ENCODE results near the gene RBM41. TPM values are rescaled to one million over a fixed set of nuclear protein-coding genes. Genes with fewer than 3 reads are reported as not detected.
"Not testable (repeated sequence)": the region's sequence is repeated elsewhere in the genome, so short reads cannot be mapped to it uniquely, and the experiment has no call there.

The RBM41 gene
- total RNA-seq: 10 to 100 TPM; 10.5 to 17.9 (median 13.8) TPM

GRCh38 chrX:107118322-107119147, at the start of gene RBM41:
Gene RBM41 (minus strand): TSS chrX:107118822. CDS start chrX:107118773, 49 bp downstream.
- Histone ChIP-seq H3K4me1 (peaks cover 0 to 12% (median 0%) of the 10 kb centered on the region in 3 donors), H3K27ac (peak within 1 kb of the TSS; percentile 53 to 82 (median 72)), H3K27me3 (no peaks in the 10 kb centered on the region), H3K36me3 (peaks cover 0 to 31% (median 0%) of the 10 kb centered on the region in 3 donors), H3K9me3 (no peaks in the 10 kb centered on the region), H3K4me3 (peak within 1 kb of the TSS; percentile 54 to 73 (median 60))
- TF ChIP-seq, protein P1, sequence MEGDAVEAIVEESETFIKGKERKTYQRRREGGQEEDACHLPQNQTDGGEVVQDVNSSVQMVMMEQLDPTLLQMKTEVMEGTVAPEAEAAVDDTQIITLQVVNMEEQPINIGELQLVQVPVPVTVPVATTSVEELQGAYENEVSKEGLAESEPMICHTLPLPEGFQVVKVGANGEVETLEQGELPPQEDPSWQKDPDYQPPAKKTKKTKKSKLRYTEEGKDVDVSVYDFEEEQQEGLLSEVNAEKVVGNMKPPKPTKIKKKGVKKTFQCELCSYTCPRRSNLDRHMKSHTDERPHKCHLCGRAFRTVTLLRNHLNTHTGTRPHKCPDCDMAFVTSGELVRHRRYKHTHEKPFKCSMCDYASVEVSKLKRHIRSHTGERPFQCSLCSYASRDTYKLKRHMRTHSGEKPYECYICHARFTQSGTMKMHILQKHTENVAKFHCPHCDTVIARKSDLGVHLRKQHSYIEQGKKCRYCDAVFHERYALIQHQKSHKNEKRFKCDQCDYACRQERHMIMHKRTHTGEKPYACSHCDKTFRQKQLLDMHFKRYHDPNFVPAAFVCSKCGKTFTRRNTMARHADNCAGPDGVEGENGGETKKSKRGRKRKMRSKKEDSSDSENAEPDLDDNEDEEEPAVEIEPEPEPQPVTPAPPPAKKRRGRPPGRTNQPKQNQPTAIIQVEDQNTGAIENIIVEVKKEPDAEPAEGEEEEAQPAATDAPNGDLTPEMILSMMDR (IDR thresholded peaks at IDR 0.05): no peak
- TF ChIP-seq POLR2A (IDR thresholded peaks at IDR 0.05): no peak
- intact Hi-C loops (cut with DNase I): no loop called here
- WGBS, 2 donors: 1 to 26% methylated on average over 8 to 11 of the region's 37 CpGs
- peak; percentile 25 for DNase-seq

GRCh38 chrX:107168257-107168656, 49.6 kb upstream of the RBM41 start:
- intact Hi-C loops (cut with DNase I): no loop called here
- no peak for TF ChIP-seq POLR2A (IDR thresholded peaks at IDR 0.05)
- TF ChIP-seq, protein P1 (IDR thresholded peaks at IDR 0.05): no peak
- H3K36me3 ChIP-seq: no peaks in the 10 kb centered on the region
- H3K27ac ChIP-seq: no peak overlapping the region
- no peaks in the 10 kb centered on the region for H3K9me3 ChIP-seq
- no peaks in the 10 kb centered on the region for H3K27me3 ChIP-seq
- H3K4me1 ChIP-seq: no peaks in the 10 kb centered on the region
- DNase-seq: no peak
- no peak overlapping the region for H3K4me3 ChIP-seq

- no peak for TF ChIP-seq POLR2A (IDR thresholded peaks at IDR 0.05)
- TF ChIP-seq, protein P1 (IDR thresholded peaks at IDR 0.05): no peak
- Histone ChIP-seq H3K4me3 (no peak overlapping the region), H3K4me1 (no peaks in the 10 kb centered on the region), H3K9me3 (no peaks in the 10 kb centered on the region), H3K27me3 (no peaks in the 10 kb centered on the region), H3K27ac (no peak overlapping the region), H3K36me3 (no peaks in the 10 kb centered on the region)
- WGBS, 2 donors: 77 to 90% methylated on average over 3 of the region's 3 CpGs
- intact Hi-C loops (cut with DNase I): no loop called here
- no peak for DNase-seq
These were observed 48.7 kb upstream of the RBM41 start for GRCh38 chrX:107167163-107167921.

- H3K4me1 ChIP-seq; H3K36me3 ChIP-seq; H3K9me3 ChIP-seq; intact Hi-C loops (cut with DNase I); DNase-seq; H3K27ac ChIP-seq; H3K27me3 ChIP-seq; H3K4me3 ChIP-seq: not testable (repeated sequence)
- 80% methylated on average over 1 of the region's 4 CpGs; no CpG with 5 or more reads in 1 of the 2 donors for WGBS, 2 donors
These were observed 39.0 kb upstream of the RBM41 start for GRCh38 chrX:107157618-107158017.

DNA sequence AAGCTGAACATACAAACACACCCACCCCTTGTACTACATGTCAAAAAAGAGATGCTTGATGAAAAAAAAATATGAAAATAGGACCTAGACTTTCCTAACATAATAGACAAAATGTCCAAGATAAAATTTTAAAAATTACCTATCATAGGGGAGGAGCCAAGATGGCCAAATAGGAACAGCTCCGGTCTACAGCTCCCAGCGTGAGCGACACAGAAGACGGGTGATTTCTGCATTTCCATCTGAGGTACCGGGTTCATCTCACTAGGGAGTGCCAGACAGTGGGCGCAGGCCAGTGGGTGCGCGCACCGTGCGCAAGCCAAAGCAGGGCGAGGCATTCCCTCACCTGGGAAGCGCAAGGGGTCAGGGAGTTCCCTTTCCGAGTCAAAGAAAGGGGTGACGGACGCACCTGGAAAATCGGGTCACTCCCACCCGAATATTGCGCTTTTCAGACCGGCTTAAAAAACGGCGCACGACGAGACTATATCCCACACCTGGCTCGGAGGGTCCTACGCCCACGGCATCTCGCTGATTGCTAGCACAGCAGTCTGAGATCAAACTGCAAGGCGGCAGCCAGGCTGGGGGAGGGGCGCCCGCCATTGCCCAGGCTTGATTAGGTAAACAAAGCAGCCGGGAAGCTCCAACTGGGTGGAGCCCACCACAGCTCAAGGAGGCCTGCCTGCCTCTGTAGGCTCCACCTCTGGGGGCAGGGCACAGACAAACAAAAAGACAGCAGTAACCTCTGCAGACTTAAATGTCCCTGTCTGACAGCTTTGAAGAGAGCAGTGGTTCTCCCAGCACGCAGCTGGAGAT, 37.2 kb upstream of the RBM41 start:
- H3K36me3 ChIP-seq; DNase-seq; H3K9me3 ChIP-seq; H3K4me1 ChIP-seq; intact Hi-C loops (cut with DNase I); H3K27me3 ChIP-seq: not testable (repeated sequence)
- 0 to 34% methylated on average over 4 to 11 of the region's 32 CpGs for WGBS, 2 donors
- Histone ChIP-seq H3K27ac (peak overlapping the region in 1 of 4 donors; percentile 9), H3K4me3 (peak overlapping the region; percentile 22 to 48 (median 36))

Data from esophagus squamous epithelium (tissue), 5 donors.